ENCODE measurements around the gene FSHR.

FSHR gene

GRCh38 chr2:48965204-48965603, 189.1 kb downstream of the FSHR start:
- no peak for DNase-seq (ENCODE audit: low read depth, low spot score)

- DNase-seq (ENCODE audit: low read depth, low spot score), result no peak
Measured at GRCh38 chr2:48961009-48961408, 193.3 kb downstream of the FSHR start.

DNA sequence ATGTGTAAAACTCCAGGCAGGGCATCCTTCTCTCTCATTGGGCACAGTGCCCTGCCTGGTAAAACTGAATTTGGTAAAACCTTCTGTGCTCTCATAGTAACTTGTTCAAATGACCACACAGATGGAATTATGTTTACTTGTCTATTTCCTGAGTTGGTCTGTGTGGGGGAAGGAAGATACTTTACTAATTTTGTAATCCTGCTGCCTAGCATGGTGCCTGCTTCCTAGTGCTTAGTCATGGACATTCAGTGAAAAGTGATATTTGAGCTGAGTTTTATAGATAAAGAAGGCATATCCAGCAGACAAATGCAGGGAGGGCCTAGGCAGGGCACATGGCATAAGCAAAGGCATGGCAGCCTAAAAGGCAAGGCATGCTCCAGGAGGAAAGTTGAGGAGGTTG, 199.4 kb downstream of the FSHR start:
- DNase-seq (ENCODE audit: low read depth, low spot score), result no peak

- DNase-seq (ENCODE audit: low read depth, low spot score), result no peak
Measured at GRCh38 chr2:48954311-48954710, 200.0 kb downstream of the FSHR start.

GRCh38 chr2:48952614-48953013, 201.7 kb downstream of the FSHR start:
- DNase-seq (ENCODE audit: low read depth, low spot score), result no peak

DNA sequence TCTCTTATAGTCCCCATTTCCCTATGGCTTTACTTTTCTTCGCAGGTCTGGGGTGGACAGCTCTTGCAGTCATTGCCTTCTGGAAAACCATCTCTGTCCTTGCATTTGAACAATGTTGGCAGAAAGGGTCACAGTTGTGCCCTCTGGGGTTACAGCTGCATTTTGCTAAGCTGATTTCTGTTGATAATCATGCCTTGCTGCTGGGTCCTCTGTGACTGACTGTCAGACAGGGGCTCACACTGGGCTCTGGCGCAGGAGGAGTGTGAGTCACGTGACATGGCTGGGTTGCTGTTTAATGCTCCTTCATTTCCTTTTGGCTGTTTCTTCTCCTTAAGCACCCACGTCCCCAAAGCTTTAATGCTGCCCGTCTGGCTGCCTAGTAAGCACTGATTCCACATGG, 202.2 kb downstream of the FSHR start:
- DNase-seq (ENCODE audit: low read depth, low spot score), result no peak

DNA sequence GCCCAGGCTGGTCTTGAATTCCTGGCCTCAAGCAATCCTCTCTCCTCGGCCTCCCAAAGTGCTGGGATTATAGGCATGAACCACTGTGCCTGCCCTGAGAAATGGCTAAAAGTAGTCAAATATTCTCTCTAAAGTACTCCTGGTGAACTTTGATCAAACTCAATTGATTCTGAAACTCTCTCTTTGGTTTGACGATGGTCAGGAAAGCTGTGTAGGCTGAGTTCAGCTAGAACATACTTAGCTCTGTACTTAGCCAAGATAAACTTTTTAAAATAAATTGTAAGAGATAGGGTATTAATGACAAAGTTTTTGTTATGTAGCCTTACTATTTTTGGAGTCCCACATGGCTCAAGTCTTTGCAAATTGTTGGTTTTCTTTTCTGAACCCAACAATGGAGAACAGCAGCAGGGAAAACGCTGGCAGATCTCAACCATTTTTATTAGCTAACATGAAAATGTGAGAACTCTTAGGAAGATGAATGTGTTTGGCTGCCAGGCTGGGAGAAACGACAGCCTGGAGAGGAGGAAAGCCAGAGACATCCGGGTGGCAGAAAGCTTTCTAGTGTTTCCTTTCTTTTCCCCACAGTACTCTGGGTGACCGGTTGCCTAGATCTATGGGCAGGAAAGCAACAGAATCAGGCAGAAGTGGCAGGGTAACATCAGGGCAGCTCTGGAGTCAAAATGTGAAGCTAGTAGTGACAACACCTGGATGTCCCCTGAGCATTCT, 205.8 kb downstream of the FSHR start:
- no peak for DNase-seq (ENCODE audit: low read depth, low spot score)

- DNase-seq (ENCODE audit: low read depth, low spot score), result peak; percentile 74
Measured at GRCh38 chr2:48946449-48947048, 207.8 kb downstream of the FSHR start.

GRCh38 chr2:48944956-48945355, 209.4 kb downstream of the FSHR start:
- DNase-seq (ENCODE audit: low read depth, low spot score), result peak; percentile 8

GRCh38 chr2:48943436-48943835, 210.9 kb downstream of the FSHR start:
- peak; percentile 69 for DNase-seq (ENCODE audit: low read depth, low spot score)

DNA sequence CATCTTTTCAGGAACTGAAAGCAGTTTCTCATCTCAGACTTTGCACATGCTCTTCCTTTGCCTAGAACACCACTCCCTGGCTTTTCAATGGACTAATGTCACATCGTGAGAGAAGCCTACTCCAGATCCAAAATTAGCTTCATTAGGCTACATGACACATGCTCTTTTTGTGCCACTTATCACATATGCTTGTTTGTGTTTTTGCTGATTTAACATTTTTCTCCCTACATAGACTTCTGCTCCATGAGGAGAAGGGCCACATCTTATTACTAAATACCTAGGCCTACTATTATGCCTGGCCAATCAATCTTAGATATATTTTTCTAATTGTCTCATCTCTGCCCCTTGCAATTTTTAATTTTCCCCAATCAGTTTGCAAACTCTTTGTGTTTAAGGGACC, 212.4 kb downstream of the FSHR start:
- no peak for DNase-seq (ENCODE audit: low read depth, low spot score)

- DNase-seq (ENCODE audit: low read depth, low spot score), result no peak
Measured at GRCh38 chr2:48941456-48941855, 212.9 kb downstream of the FSHR start.

DNA sequence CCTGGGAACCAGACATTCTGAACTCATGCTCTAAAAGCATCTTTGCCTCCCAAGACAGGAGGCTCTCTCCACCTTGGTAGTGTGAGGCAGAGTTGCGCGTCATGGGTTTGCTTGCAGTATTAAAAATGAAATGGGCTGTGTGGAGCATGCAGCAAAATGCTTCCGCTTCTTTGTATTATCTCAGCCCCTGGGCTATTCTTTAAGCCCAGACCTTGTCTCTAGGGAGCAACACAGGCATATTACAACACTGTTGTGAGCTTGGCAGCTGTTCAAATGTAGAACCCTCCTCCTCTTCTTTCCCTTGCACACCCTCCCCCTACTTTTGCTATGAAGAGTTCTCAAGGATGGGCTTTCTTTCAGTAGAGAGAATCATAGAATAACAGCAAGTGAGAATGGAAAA, 213.7 kb downstream of the FSHR start:
- no peak for DNase-seq (ENCODE audit: low read depth, low spot score)

GRCh38 chr2:48939232-48939631, 215.1 kb downstream of the FSHR start:
- DNase-seq (ENCODE audit: low read depth, low spot score), result no peak

- DNase-seq (ENCODE audit: low read depth, low spot score), result no peak
Measured at GRCh38 chr2:48938231-48938630, 216.1 kb downstream of the FSHR start.

DNA sequence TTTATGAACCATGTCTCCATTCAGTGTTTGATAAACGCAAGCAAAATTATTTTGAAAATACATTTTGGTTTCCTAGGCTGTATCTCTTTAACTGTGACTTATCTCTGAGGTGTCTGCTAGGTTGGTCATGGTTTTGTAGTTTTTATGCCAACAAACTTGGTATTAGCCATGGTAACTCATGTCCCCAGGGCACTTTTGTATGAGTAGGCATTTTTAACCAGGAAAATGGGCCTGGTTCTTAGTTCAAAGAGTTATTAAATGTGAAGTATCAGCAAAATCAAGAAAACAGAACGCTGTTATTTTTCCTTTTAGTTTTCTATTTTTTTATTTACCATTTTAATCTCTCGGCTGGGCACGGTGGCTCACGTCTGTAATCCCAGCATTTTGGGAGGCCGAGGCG, 219.5 kb downstream of the FSHR start:
- no peak for DNase-seq (ENCODE audit: low read depth, low spot score)

- DNase-seq (ENCODE audit: low read depth, low spot score), result no peak
Measured at GRCh38 chr2:48933828-48934497, 220.4 kb downstream of the FSHR start.

DNA sequence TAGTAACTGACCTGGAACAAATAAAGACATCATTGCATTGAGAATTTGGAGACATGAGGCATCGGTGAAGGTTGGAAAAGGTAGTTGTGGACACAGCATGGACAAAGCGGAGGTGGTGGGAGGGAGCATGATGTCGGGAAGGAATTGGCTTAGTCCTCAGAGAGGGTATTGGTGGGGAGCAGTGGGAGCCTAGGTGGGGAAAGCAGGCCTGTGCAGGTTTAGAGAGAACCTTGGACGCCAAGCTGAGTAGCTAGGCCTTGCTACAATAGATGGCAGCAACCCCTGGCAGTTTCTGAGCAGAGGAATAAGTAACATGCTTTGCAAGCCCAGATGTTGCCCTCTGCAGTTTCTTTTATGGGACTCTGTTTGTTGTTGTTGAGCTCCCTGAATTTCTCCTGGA, 221.6 kb downstream of the FSHR start:
- DNase-seq (ENCODE audit: low read depth, low spot score), result no peak

GRCh38 chr2:48929571-48930301, 224.6 kb downstream of the FSHR start:
- DNase-seq (ENCODE audit: low read depth, low spot score), result no peak

DNA sequence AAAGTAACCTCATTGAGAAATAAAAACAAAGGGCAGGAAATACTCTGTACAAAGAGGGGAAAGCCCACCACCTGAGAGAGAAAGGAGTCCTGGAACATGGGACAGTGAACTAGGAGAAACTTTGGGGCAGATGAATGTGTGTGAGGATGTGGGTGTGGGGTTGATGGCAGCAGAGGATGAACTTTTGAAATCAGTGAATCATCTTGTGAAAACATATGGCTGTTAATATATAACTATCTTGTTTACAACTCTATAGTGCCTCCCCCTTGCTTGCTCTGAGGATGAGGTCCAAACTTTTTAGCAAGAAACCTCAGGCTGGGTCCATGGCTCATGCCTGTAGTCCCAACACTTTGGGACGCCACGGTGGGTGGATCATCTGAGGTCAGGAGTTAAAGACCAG, 227.0 kb downstream of the FSHR start:
- no peak for DNase-seq (ENCODE audit: low read depth, low spot score)

- DNase-seq (ENCODE audit: low read depth, low spot score), result no peak
Measured at GRCh38 chr2:48915884-48916283, 238.4 kb downstream of the FSHR start.

DNA sequence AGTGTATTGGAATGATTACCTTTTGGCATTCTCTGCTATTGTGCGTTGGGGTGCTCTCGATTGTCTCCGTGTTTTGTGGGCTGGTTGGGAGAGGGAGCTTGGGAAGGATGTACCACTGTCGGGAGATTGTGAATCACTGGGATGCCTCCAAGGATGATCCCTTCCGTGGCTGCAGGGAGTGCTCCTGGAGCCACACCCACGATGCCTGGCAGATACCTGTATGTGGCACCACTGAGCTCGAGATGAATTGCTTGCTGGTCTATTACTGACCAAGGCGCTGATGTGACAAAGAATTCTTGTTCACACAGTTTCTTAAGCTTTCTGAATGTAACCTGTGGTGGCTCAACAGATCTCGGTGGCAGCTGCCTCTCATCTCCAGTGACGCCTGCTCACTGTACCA, 239.1 kb downstream of the FSHR start:
- DNase-seq (ENCODE audit: low read depth, low spot score), result no peak
